Brain pericyte (primary cell): Measurements from ENCODE around the gene PIAS4.

Source experiments
- DNase-seq: peaks from one replicate; pipeline ENCODE4 v3.0.0-alpha.2; 2012; ENCODE audit warnings: low read depth, low spot score

The PIAS4 gene

DNA sequence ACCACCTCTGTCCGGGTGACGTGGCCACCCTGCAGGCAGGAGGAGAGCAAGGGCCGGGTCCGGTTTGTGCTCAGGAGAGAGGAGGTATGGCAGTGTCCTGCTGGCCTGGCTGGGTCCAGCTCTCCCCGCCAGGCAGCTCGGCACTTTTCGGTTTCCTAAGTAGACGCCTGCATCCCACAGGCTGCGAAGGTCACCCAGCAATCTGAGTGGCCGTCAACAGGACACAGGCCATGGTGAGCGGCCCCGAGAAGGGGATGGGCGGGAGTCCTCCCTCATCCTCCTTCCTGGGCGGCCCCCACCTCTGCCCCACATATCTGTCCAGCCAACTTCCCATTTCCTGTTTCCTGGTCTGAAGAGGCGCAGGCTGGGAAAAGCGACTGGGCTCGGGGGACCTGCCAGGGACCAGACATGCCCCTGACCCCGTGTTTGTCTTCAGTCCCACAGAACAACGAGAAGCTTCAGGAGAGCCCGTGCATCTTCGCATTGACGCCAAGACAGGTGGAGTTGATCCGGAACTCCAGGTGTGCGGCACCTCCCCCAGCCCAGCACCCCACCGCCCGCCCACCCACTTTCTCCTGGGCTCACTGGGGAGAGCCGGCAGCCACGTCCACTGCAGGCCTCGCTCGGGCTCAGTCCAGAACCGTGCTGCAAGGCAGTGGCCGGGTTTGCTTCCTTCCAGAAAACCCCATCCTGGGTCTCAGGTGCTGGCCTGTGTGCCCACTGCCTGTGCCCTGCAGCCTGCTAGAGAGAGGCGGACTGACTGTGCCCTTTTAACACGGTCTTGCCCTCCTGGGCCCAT, 16.3 kb downstream of the PIAS4 start:
- DNase-seq: no peak

GRCh38 chr19:4025317-4025716, 17.8 kb downstream of the PIAS4 start:
- DNase-seq: no peak

DNA sequence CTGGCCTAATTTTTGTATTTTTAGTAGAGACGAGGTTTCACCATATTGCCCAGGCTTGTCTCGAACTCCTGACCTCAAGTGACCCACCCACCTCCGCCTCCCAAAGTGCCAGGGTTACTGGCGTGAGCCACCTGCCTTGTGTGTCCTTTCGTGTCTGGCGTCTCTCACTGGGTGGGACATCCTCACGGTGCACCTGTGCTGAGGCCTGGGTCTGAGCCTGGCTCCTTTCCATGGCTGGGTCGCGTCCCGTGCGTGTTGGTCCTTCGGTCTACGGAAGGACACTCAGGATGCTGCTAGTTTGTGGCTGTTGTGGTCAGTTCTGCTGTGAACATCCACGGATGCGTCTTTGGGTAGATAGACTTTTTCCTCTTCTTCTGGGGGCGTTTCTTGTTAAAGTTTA, 19.6 kb downstream of the PIAS4 start:
- no peak for DNase-seq

DNA sequence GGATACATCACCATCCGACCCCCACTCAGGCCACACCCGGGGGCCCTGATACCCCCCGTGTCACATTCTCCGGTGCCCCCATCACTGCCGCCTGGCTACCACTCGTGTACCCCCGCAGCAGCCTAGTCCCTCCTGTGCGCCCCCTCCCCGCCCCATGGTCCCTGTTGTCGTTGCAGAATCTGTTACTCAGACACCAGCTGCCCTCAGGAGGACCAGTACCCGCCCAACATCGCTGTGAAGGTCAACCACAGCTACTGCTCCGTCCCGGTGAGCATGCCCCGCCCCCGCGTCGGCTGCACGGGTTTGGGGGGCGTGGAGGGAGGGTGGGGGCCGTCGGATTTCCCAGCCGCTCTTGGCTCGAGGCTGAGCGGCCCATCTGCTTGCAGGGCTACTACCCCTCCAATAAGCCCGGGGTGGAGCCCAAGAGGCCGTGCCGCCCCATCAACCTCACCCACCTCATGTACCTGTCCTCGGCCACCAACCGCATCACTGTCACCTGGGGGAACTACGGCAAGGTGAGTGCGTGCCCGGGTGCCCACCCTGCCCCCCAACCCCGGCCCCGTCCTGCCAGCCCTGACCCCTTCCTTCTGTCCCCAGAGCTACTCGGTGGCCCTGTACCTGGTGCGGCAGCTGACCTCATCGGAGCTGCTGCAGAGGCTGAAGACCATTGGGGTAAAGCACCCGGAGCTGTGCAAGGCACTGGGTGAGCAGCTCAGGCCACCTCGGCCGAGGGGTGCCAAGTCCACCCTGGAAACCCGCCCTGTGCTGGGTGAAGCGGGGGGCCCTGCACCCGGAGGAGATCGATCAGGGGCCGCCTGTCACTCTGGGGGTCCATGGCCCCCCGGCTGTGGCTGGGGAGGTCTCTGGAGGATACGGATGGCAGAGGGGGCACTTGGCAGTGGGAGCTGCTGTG, 21.1 kb downstream of the PIAS4 start:
- no peak for DNase-seq

DNA sequence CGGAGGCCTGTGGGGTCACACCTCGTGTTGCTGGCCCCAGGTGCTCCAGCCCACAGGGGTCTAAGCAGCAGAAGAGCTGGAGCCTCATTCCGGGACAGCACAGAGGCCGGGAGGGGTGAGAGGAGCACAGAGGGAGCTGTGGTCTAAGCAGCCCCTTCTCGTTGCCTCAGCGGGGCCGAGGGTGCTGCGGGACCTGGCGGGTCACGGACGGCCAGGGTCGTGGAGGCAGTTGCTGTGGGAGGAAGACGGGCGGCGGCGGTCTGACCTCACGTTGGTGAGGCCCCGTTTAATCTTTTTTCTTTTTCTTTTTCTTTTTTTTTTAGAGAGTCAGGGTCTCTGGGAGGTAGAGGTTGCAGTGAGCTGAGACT, 21.7 kb downstream of the PIAS4 start:
- no peak for DNase-seq

- no peak for DNase-seq
Measured at GRCh38 chr19:4030552-4030951, 23.0 kb downstream of the PIAS4 start.

GRCh38 chr19:4030981-4031380, 23.4 kb downstream of the PIAS4 start:
- no peak for DNase-seq

DNA sequence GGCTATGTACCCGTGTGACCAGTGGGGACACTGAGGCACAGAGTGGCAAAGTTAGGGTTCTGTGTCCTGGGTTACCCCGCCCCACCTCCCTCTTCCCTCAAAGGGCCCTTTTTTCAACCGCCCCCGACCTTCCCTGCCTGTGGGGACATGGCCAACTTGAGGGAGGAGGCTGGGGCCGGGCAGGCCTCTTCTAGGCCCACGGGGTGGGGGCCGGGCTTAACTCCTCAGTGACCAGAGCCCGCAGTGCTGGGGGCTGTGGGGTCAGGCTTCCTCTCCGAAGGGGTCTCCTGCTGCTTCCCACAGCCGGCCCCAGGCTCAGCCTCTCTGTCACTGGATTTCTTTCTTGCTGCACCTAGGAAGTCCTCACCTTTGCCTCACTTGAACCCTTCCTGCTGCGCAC, 23.9 kb downstream of the PIAS4 start:
- no peak for DNase-seq

GRCh38 chr19:4032436-4032835, 24.9 kb downstream of the PIAS4 start:
- DNase-seq: no peak

- no peak for DNase-seq
Measured at GRCh38 chr19:4033028-4033956, 25.8 kb downstream of the PIAS4 start.

GRCh38 chr19:4034048-4035017, 26.8 kb downstream of the PIAS4 start:
- DNase-seq: no peak

GRCh38 chr19:4035018-4035566, 27.6 kb downstream of the PIAS4 start:
- no peak for DNase-seq

DNA sequence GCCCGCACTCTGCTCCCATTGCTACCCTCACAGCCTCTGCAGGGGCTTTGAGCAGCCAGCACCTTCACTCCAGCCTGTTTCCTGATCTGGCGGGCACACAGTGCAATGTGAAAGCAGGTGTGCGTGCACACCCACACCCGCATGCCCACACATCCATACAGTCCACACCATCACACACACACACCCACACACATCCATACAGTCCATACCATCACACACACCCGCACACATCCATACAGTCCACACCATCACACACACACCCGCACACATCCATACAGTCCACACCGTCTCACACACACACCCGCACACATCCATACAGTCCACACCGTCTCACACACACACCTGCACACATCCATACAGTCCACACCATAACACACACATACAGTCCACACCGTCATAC, 28.0 kb downstream of the PIAS4 start:
- DNase-seq: no peak

- DNase-seq: no peak
Measured at GRCh38 chr19:4036576-4037300, 29.2 kb downstream of the PIAS4 start.

DNA sequence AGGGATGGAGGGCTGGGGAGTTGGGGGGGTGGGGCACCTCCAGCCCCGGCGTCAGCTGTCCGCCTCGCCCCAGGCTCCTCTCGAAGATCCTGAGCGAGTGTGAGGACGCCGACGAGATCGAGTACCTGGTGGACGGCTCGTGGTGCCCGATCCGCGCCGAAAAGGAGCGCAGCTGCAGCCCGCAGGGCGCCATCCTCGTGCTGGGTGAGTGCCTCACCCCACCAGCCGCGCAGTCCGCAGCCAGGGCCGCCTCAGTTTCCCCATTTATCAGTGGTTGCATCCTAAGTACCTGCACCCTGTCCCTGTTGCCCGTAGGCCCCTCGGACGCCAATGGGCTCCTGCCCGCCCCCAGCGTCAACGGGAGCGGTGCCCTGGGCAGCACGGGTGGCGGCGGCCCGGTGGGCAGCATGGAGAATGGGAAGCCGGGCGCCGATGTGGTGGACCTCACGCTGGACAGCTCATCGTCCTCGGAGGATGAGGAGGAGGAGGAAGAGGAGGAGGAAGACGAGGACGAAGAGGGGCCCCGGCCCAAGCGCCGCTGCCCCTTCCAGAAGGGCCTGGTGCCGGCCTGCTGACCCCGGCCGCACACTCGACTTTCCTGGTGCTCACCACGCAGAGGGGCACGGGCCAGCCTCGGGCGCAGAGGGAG, 29.9 kb downstream of the PIAS4 start:
- no peak for DNase-seq

DNA sequence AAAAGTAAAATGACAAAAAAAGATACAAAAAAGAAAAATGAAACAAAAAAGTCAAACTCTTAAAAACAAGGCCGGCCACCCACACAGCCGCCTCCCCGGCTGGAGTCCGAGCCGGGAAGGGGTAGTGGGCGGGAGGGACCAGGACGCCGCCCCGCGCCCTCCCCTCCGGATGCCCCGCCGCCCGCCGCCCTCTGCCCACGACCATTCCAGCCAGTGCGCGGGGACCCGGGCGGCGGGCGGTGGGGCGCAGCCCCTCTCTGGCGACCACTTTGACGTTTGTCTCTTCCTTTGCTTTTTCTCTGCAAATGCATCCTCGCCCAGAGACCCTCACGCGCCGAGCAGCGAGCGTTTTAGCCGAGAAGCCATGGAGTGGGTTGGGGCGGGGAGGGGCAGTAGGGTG, 30.5 kb downstream of the PIAS4 start:
- DNase-seq: no peak

DNA sequence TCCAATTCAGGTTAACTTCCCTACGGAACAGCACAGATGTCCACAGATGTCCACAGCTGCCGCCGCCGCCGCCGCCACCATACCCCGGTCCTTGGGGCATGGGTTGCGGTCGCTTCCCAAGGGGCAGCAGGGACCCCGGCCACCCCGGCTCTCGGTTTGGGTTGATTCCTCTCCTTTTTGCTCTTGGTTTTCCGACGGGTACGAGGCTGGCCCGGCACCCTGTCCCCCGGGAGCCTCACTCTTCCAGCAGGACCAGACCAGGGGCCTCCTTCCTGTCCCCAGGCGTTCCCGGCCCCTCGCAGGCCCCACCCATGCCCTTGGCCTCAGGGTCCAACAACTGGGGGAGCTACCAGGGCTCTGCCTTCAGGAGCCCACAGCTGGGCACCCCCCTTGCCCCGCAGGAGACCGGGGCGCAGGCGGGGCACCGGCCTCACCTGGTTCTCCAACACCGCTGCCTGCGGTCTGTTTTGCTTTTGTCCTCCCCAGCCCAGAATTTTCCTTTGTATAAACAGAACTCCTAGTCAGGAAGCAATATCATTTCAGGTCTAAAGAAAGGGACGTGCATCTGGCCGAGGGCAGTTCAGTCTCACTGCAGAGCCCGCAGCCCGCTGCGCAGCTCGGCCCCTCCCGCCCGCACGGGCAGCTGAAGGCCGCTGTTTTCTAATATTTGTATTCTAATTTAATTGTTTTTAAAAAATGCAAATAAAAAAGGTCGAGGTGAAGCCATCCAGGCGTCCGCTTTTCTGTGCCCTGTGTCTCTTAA, 31.3 kb downstream of the PIAS4 start:
- DNase-seq: no peak

- no peak for DNase-seq
Measured at GRCh38 chr19:4042064-4042730, 34.7 kb downstream of the PIAS4 start.
